Measurements from ENCODE around the gene SLC9A9. TPM values are rescaled to one million over a fixed set of nuclear protein-coding genes. Genes with fewer than 3 reads are reported as not detected.

The SLC9A9 gene
- total RNA-seq, 1 donor from 2014 or later = 3.5 TPM

- DNase-seq (ENCODE audit: extremely low spot score, unreplicated experiment) = no peak
- H3K4me1 Mint-ChIP-seq (ENCODE audit: unreplicated experiment) = peaks cover 15% of the 10 kb centered on the region
- no peaks in the 10 kb centered on the region for H3K9me3 Mint-ChIP-seq (ENCODE audit: unreplicated experiment)
- no peak for TF ChIP-seq CTCF (IDR thresholded peaks at IDR 0.05)
- H3K36me3 Mint-ChIP-seq (ENCODE audit: unreplicated experiment) = peaks cover 3% of the 10 kb centered on the region
- H3K4me3 Mint-ChIP-seq (ENCODE audit: unreplicated experiment) = no peak overlapping the region
- no peaks in the 10 kb centered on the region for H3K27me3 Mint-ChIP-seq (ENCODE audit: unreplicated experiment)
- no peak overlapping the region for H3K27ac Mint-ChIP-seq (ENCODE audit: unreplicated experiment)
These were observed 486.7 kb downstream of the SLC9A9 start for GRCh38 chr3:143361589-143361988.

GRCh38 chr3:143360244-143360643 is 488.0 kb downstream of the SLC9A9 start:
- H3K27me3 Mint-ChIP-seq (ENCODE audit: unreplicated experiment) = no peaks in the 10 kb centered on the region
- no peak for TF ChIP-seq CTCF (IDR thresholded peaks at IDR 0.05)
- no peak overlapping the region for H3K27ac Mint-ChIP-seq (ENCODE audit: unreplicated experiment)
- H3K4me3 Mint-ChIP-seq (ENCODE audit: unreplicated experiment) = no peak overlapping the region
- H3K4me1 Mint-ChIP-seq (ENCODE audit: unreplicated experiment) = peaks cover 15% of the 10 kb centered on the region
- H3K36me3 Mint-ChIP-seq (ENCODE audit: unreplicated experiment) = peaks cover 3% of the 10 kb centered on the region
- no peak for DNase-seq (ENCODE audit: extremely low spot score, unreplicated experiment)
- H3K9me3 Mint-ChIP-seq (ENCODE audit: unreplicated experiment) = no peaks in the 10 kb centered on the region

GRCh38 chr3:143358793-143359491 is 489.3 kb downstream of the SLC9A9 start:
- Mint-ChIP-seq H3K9me3 (ENCODE audit: unreplicated experiment) (no peaks in the 10 kb centered on the region), H3K27me3 (ENCODE audit: unreplicated experiment) (no peaks in the 10 kb centered on the region), H3K27ac (ENCODE audit: unreplicated experiment) (no peak overlapping the region), H3K4me1 (ENCODE audit: unreplicated experiment) (peaks cover 15% of the 10 kb centered on the region), H3K4me3 (ENCODE audit: unreplicated experiment) (no peak overlapping the region), H3K36me3 (ENCODE audit: unreplicated experiment) (peaks cover 3% of the 10 kb centered on the region)
- TF ChIP-seq CTCF (IDR thresholded peaks at IDR 0.05) = no peak
- no peak for DNase-seq (ENCODE audit: extremely low spot score, unreplicated experiment)

GRCh38 chr3:143358155-143358792 is 490.0 kb downstream of the SLC9A9 start:
- Mint-ChIP-seq H3K9me3 (ENCODE audit: unreplicated experiment) (no peaks in the 10 kb centered on the region), H3K27me3 (ENCODE audit: unreplicated experiment) (no peaks in the 10 kb centered on the region), H3K36me3 (ENCODE audit: unreplicated experiment) (peaks cover 3% of the 10 kb centered on the region), H3K27ac (ENCODE audit: unreplicated experiment) (no peak overlapping the region), H3K4me3 (ENCODE audit: unreplicated experiment) (no peak overlapping the region), H3K4me1 (ENCODE audit: unreplicated experiment) (peaks cover 14% of the 10 kb centered on the region)
- no peak for DNase-seq (ENCODE audit: extremely low spot score, unreplicated experiment)
- TF ChIP-seq CTCF (IDR thresholded peaks at IDR 0.05) = no peak

GRCh38 chr3:143357700-143358099 is 490.6 kb downstream of the SLC9A9 start:
- no peak overlapping the region for H3K27ac Mint-ChIP-seq (ENCODE audit: unreplicated experiment)
- TF ChIP-seq CTCF (IDR thresholded peaks at IDR 0.05) = no peak
- H3K27me3 Mint-ChIP-seq (ENCODE audit: unreplicated experiment) = no peaks in the 10 kb centered on the region
- H3K36me3 Mint-ChIP-seq (ENCODE audit: unreplicated experiment) = peaks cover 3% of the 10 kb centered on the region
- H3K4me3 Mint-ChIP-seq (ENCODE audit: unreplicated experiment) = no peak overlapping the region
- peaks cover 8% of the 10 kb centered on the region for H3K4me1 Mint-ChIP-seq (ENCODE audit: unreplicated experiment)
- DNase-seq (ENCODE audit: extremely low spot score, unreplicated experiment) = no peak
- no peaks in the 10 kb centered on the region for H3K9me3 Mint-ChIP-seq (ENCODE audit: unreplicated experiment)

All from osteocyte (in vitro differentiated cells).